SK-N-MC (cell line): ENCODE data around the gene RANBP3.

Experiments used
- DNase-seq: peaks from one replicate; pipeline ENCODE4 v3.0.0-alpha.2; 2011; ENCODE audit warnings: low read depth, low spot score
- H3K27ac ChIP-seq: fragments of 200-600 bp; sonication (generic); 2 replicates; pipeline ENCODE4 v1.5.1; 2016; ENCODE audit warnings: mixed run types
- H3K36me3 ChIP-seq: fragments of 200-600 bp; sonication (generic); 2 replicates; pipeline ENCODE4 v1.6.1; 2017; ENCODE audit warnings: antibody characterized with exemption, low read length, mixed read lengths; ENCODE audit not compliant: insufficient read depth
- H3K4me3 ChIP-seq: fragments of 200-600 bp; sonication (generic); 2 replicates; pipeline ENCODE4 v1.5.1; 2016
- H3K9ac ChIP-seq: fragments of 200-600 bp; sonication (generic); 2 replicates; pipeline ENCODE4 v1.8.0; 2017; ENCODE audit warnings: mixed run types, mixed read lengths; ENCODE audit not compliant: insufficient read length
- H3K9me3 ChIP-seq: fragments of 200-600 bp; sonication (generic); 2 replicates; pipeline ENCODE4 v1.6.1; 2017; ENCODE audit warnings: low read depth, mild to moderate bottlenecking, antibody characterized with exemption, low read length, moderate library complexity, mixed read lengths
- EZH2 ChIP-seq: fragments of 200-600 bp; sonication (generic); IDR thresholded peaks from one replicate; pipeline ENCODE4 v1.6.1; 2017; ENCODE audit warnings: antibody characterized with exemption
- FOXP2 ChIP-seq: optimal IDR thresholded peaks from 2 replicates; pipeline ENCODE3; 2011; ENCODE audit warnings: mild to moderate bottlenecking, moderate library complexity; ENCODE audit not compliant: insufficient read depth; ENCODE audit errors: extremely low read length, control extremely low read depth
- POLR2AphosphoS5 ChIP-seq: IDR thresholded peaks from 2 replicates; pipeline ENCODE4 v1.6.1; 2012; ENCODE audit warnings: mild to moderate bottlenecking, low read depth, low read length, borderline replicate concordance

The RANBP3 gene

GRCh38 chr19:5953030-5953589 is 24.8 kb downstream of the RANBP3 start:
- TF ChIP-seq FOXP2 (no peak), EZH2 (no peak), POLR2AphosphoS5 (no peak)
- Histone ChIP-seq H3K27ac (peak overlapping the region; percentile 86), H3K36me3 (peaks cover 10% of the 10 kb centered on the region; the same call in 1 of the 2 replicates), H3K9ac (peak overlapping the region; percentile 62), H3K4me3 (no peak overlapping the region; the same call in 1 of the 2 replicates), H3K9me3 (no peaks in the 10 kb centered on the region)
- no peak for DNase-seq

GRCh38 chr19:5952193-5953029 is 25.5 kb downstream of the RANBP3 start:
- Histone ChIP-seq H3K4me3 (no peak overlapping the region), H3K9me3 (no peaks in the 10 kb centered on the region), H3K9ac (no peak overlapping the region), H3K27ac (peak overlapping the region; percentile 86; the same call in 1 of the 2 replicates), H3K36me3 (peaks cover 5% of the 10 kb centered on the region; the same call in 1 of the 2 replicates)
- no peak for DNase-seq
- TF ChIP-seq POLR2AphosphoS5: no peak
- TF ChIP-seq EZH2: no peak
- no peak for TF ChIP-seq FOXP2

GRCh38 chr19:5951338-5951861 is 26.5 kb downstream of the RANBP3 start:
- Histone ChIP-seq H3K4me3 (no peak overlapping the region), H3K27ac (no peak overlapping the region)

GRCh38 chr19:5950741-5951140 is 27.2 kb downstream of the RANBP3 start:
- Histone ChIP-seq H3K4me3 (no peak overlapping the region), H3K27ac (0 out of 2 replicates have a peak overlapping the region, but pooled peaks have one; percentile 44), H3K9me3 (no peaks in the 10 kb centered on the region), H3K36me3 (peaks cover 11% of the 10 kb centered on the region; the same call in 1 of the 2 replicates), H3K9ac (no peak overlapping the region)
- no peak for DNase-seq
- no peak for TF ChIP-seq EZH2
- TF ChIP-seq POLR2AphosphoS5: no peak
- TF ChIP-seq FOXP2: no peak

More at GRCh38 chr19:5951338-5951861, 26.5 kb downstream of the RANBP3 start:
- Histone ChIP-seq H3K9me3 (no peaks in the 10 kb centered on the region), H3K36me3 (peaks cover 5% of the 10 kb centered on the region; the same call in 1 of the 2 replicates), H3K9ac (no peak overlapping the region)
- TF ChIP-seq POLR2AphosphoS5: no peak
- no peak for TF ChIP-seq FOXP2
- no peak for TF ChIP-seq EZH2
- no peak for DNase-seq

- TF ChIP-seq EZH2: no peak
- no peak for TF ChIP-seq POLR2AphosphoS5
- TF ChIP-seq FOXP2: no peak
- Histone ChIP-seq H3K9ac (no peak overlapping the region), H3K27ac (no peak overlapping the region), H3K4me3 (no peak overlapping the region), H3K36me3 (peaks cover 11% of the 10 kb centered on the region; the same call in 1 of the 2 replicates), H3K9me3 (no peaks in the 10 kb centered on the region)
- DNase-seq: no peak
These were observed 28.1 kb downstream of the RANBP3 start for GRCh38 chr19:5949792-5950305.

- Histone ChIP-seq H3K36me3 (peaks cover 11% of the 10 kb centered on the region; the same call in 1 of the 2 replicates), H3K9me3 (no peaks in the 10 kb centered on the region), H3K4me3 (no peak overlapping the region), H3K27ac (no peak overlapping the region), H3K9ac (no peak overlapping the region)
- TF ChIP-seq POLR2AphosphoS5 (no peak), EZH2 (no peak), FOXP2 (no peak)
- DNase-seq: no peak
These were observed 29.0 kb downstream of the RANBP3 start for GRCh38 chr19:5948752-5949564.

GRCh38 chr19:5947435-5947834 is 30.5 kb downstream of the RANBP3 start:
- Histone ChIP-seq H3K4me3 (no peak overlapping the region), H3K36me3 (peaks cover 11% of the 10 kb centered on the region; the same call in 1 of the 2 replicates), H3K9me3 (no peaks in the 10 kb centered on the region), H3K27ac (no peak overlapping the region), H3K9ac (no peak overlapping the region)
- TF ChIP-seq POLR2AphosphoS5: no peak
- TF ChIP-seq FOXP2: no peak
- TF ChIP-seq EZH2: no peak
- no peak for DNase-seq

- TF ChIP-seq FOXP2: no peak
- TF ChIP-seq POLR2AphosphoS5: no peak
- Histone ChIP-seq H3K4me3 (no peak overlapping the region), H3K9me3 (no peaks in the 10 kb centered on the region), H3K9ac (no peak overlapping the region), H3K36me3 (peaks cover 33% of the 10 kb centered on the region), H3K27ac (0 out of 2 replicates have a peak overlapping the region, but pooled peaks have one; percentile 9)
- DNase-seq: no peak
These were observed 34.3 kb downstream of the RANBP3 start for GRCh38 chr19:5943623-5944022.
